K562 (cell line): ENCODE measurements around the gene FAM83F. TPM values are rescaled to one million over a fixed set of nuclear protein-coding genes. Genes with fewer than 3 reads are reported as not detected.

Experiments
- CBX3 ChIP-seq, 2 experiments: IDR thresholded peaks; 1 replicate in 1 of 2; 2 replicates in 1 of 2; pipeline ENCODE4 v1.6.1; 2012; ENCODE audit warnings: inconsistent platforms in 2 of 2, low read length in 2 of 2, borderline replicate concordance in 1 of 2, control low read depth in 1 of 2
- CBX8 ChIP-seq: fragments of 200-600 bp; sonication (generic); IDR thresholded peaks from 2 replicates; pipeline ENCODE4 v1.6.1; 2012; ENCODE audit warnings: borderline replicate concordance, mixed run types, low read depth, mild to moderate bottlenecking, moderate library complexity, mixed read lengths, low read length, control low read depth, inconsistent platforms; ENCODE audit not compliant: poor library complexity, severe bottlenecking; ENCODE audit errors: extremely low read depth
- DMBX1 ChIP-seq: fragments of 250-450 bp; sonication (Bioruptor Pico); IDR thresholded peaks from 2 replicates; pipeline ENCODE4 v1.8.0; 2022; ENCODE audit warnings: inconsistent platforms, mild to moderate bottlenecking, moderate library complexity, borderline replicate concordance
- E2F3 ChIP-seq: fragments of 250-450 bp; sonication (Bioruptor Pico); IDR thresholded peaks from 2 replicates; pipeline ENCODE4 v1.4.0; 2020; ENCODE audit warnings: mild to moderate bottlenecking
- GATA2 ChIP-seq: sonication (generic); formaldehyde crosslinking; IDR thresholded peaks from 2 replicates; pipeline ENCODE4 v1.4.0; 2020; ENCODE audit warnings: mild to moderate bottlenecking, missing genetic modification reagents
- ILK ChIP-seq: fragments of 450-650 bp; IDR thresholded peaks from 2 replicates; pipeline ENCODE4 v1.6.1; 2016; ENCODE audit warnings: missing genetic modification characterization, low read depth, mild to moderate bottlenecking, missing compliant biosample characterization, moderate library complexity, borderline replicate concordance
- MCM5 ChIP-seq: fragments of 450-650 bp; IDR thresholded peaks from 2 replicates; pipeline ENCODE4 v1.6.1; 2016; ENCODE audit warnings: low read depth
- NFIX ChIP-seq: fragments of 250-450 bp; sonication (Bioruptor Pico); IDR thresholded peaks from 2 replicates; pipeline ENCODE4 v1.4.0; 2020; ENCODE audit warnings: low read depth, mild to moderate bottlenecking, moderate library complexity
- PHF8 ChIP-seq: fragments of 200-600 bp; sonication (generic); IDR thresholded peaks from 2 replicates; pipeline ENCODE4 v1.6.1; 2012; ENCODE audit warnings: mixed run types, mild to moderate bottlenecking, inconsistent platforms, low read length, moderate library complexity, borderline replicate concordance
- POLR2AphosphoS2 ChIP-seq: IDR thresholded peaks from 2 replicates; pipeline ENCODE4 v1.6.1; 2012; ENCODE audit warnings: low read length, improper control_type of control experiment
- POLR2AphosphoS5 ChIP-seq: IDR thresholded peaks from 2 replicates; pipeline ENCODE4 v1.6.1; 2011; ENCODE audit warnings: mild to moderate bottlenecking, low read depth, low read length, moderate library complexity; ENCODE audit not compliant: control insufficient read depth, insufficient read depth
- RHOXF2B ChIP-seq: fragments of 250-450 bp; sonication (Bioruptor Pico); conservative IDR thresholded peaks from 2 replicates; pipeline ENCODE4 v1.5.1; 2021
- SIX5 ChIP-seq, 2 experiments: IDR thresholded peaks; 2 replicates each; pipeline ENCODE4 v1.6.1; 2011; ENCODE audit warnings: low read length in 2 of 2, borderline replicate concordance in 1 of 2, low read depth in 1 of 2, mild to moderate bottlenecking in 1 of 2, moderate library complexity in 1 of 2; ENCODE audit not compliant: insufficient read depth in 1 of 2
- SP2 ChIP-seq: IDR thresholded peaks from 2 replicates; pipeline ENCODE4 v1.6.1; 2011; ENCODE audit warnings: mild to moderate bottlenecking, low read depth, low read length, moderate library complexity; ENCODE audit not compliant: poor library complexity, severe bottlenecking; ENCODE audit errors: extremely low read depth
- TAF15 ChIP-seq: fragments of 200-400 bp; formaldehyde crosslinking; IDR thresholded peaks from 2 replicates; pipeline ENCODE4 v1.6.1; 2017; ENCODE audit warnings: mild to moderate bottlenecking, low read depth, low read length, moderate library complexity
- TGIF2 ChIP-seq: sonication (generic); formaldehyde crosslinking; IDR thresholded peaks from 2 replicates; pipeline ENCODE4 v1.8.1; 2022; ENCODE audit warnings: mild to moderate bottlenecking, missing genetic modification reagents, moderate library complexity
- ZNF143 ChIP-seq: sonication (generic); formaldehyde crosslinking; IDR thresholded peaks from 2 replicates; pipeline ENCODE4 v1.9.0; 2022; ENCODE audit warnings: mild to moderate bottlenecking, missing genetic modification reagents
- ZNF324 ChIP-seq: fragments of 250-450 bp; sonication (Bioruptor Pico); IDR thresholded peaks from 2 replicates; pipeline ENCODE4 v1.4.0; 2020; ENCODE audit warnings: mild to moderate bottlenecking
- polyA plus RNA-seq, 8 experiments: library from polyadenylated mRNA; depleted of rRNA in 4 of 8; stranded (reverse) in 5 of 8; unstranded in 3 of 8; fragments of >200 nt; fragmentation: Nextera tagmentation in 2 of 8; fragmentation: Illumina TruSeq in 1 of 8; extraction: Ambion mirVana in 2 of 8; extraction: Trizol in 1 of 8; gene quantifications; 2 replicates each; pipeline versions ENCODE4 v1.2.1 to v1.2.3, GENCODE V29; 2011 to 2014; ENCODE audit warnings: inconsistent platforms in 1 of 8, missing spikeins in 1 of 8
- total RNA-seq, 7 experiments: library from RNA; depleted of rRNA in 6 of 7; stranded (reverse); fragments of >200 nt in 6 of 7; fragmentation: Illumina TruSeq in 2 of 7; extraction: Trizol in 2 of 7; gene quantifications; 2 replicates each; pipeline versions ENCODE4 v1.2.1 to v1.2.3, GENCODE V29; 2011 to 2021; ENCODE audit warnings: low replicate concordance in 1 of 7
- TF ChIP-seq, protein P1 (sequence below): sonication (generic); formaldehyde crosslinking; IDR thresholded peaks from 2 replicates; pipeline ENCODE4 v1.8.1; 2023; ENCODE audit warnings: mild to moderate bottlenecking, missing genetic modification reagents
- TF ChIP-seq, protein P2 (sequence below), 3 experiments: fragments of 200-800 bp in 1 of 3; fragments of 250-450 bp in 1 of 3; fragments of 450-650 bp in 1 of 3; sonication (Bioruptor Pico) in 1 of 3; sonication (Bioruptor generic) in 1 of 3; formaldehyde crosslinking in 1 of 3; IDR thresholded peaks; 2 replicates each; pipeline versions ENCODE4 v1.6.1 to v1.8.0; 2016 to 2022; ENCODE audit warnings: mild to moderate bottlenecking in 2 of 3, missing genetic modification characterization in 2 of 3, missing compliant biosample characterization in 1 of 3, moderate library complexity in 1 of 3

Gene FAM83F
- total and polyA plus RNA-seq, 9 of the 15 experiments (the other 6 are each of a cell fraction or from before 2014, with no cell fraction given), result under 0.01 to 0.13 (median 0.04) TPM; not detected in 1

DNA sequence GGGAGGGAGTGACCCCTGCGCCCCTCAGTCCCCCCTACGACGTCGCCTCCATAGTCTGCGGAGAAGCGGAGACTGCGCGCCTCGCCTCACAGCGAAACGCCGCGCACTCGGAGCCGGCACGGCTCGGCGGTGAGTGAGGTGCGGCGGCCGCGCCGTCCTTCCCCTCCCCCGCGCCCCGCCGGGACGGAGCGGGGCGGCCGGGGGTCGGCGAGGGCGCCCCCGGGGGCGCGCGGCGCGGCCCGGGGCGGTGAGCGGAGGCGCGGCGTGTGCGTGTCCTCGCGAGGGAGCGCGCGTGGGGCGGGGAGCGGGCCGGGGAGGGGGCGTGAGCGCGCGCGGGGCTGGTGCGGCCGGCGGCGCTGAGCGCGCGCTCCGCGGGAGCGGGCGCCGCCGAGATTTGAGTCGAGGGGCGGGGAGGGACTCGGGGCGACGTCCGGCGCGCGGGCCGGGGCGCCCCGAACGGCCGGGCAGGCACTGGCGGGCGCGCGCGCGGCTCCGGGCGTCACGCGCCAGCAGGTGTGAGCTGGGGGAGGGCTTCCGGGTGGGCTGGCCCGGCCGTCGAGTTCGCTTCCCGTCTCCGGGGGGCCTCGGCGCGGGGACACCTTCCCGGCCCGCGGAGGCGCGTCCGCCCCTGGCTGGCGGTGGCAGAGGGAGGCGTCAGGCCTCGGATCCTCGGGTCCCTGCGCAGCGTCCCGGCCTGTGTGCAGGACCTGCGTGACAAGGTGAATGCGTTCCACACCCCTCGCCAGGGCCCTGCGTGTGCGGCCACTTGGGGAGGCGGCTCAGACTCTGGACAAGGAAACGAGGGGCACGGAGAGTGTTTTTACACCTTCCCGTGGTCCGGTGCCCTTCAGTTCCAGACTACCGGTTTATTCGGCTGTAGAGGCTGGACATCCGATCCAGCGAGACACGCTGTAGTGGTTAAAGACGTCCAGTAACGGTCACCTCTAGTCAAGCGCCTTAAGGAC lies 50.4 kb downstream of the FAM83F start (continued):
- TF ChIP-seq NFIX (CRISPR knock-in tag), result no peak
- no peak for TF ChIP-seq RHOXF2B (CRISPR knock-in tag)
- TF ChIP-seq TAF15, result no peak
- TF ChIP-seq GATA2 (CRISPR knock-in tag), result no peak
- TF ChIP-seq POLR2AphosphoS2, result no peak
- no peak for TF ChIP-seq CBX3 (IDR thresholded peaks at IDR 0.05; ENCODE audit: borderline replicate concordance in 1 of 2, low read length in 2 of 2)
- peak; percentile 55; the same call in 1 of the 2 replicates for TF ChIP-seq PHF8
- no peak for TF ChIP-seq ZNF143 (CRISPR knock-in tag)
- TF ChIP-seq, protein P1, sequence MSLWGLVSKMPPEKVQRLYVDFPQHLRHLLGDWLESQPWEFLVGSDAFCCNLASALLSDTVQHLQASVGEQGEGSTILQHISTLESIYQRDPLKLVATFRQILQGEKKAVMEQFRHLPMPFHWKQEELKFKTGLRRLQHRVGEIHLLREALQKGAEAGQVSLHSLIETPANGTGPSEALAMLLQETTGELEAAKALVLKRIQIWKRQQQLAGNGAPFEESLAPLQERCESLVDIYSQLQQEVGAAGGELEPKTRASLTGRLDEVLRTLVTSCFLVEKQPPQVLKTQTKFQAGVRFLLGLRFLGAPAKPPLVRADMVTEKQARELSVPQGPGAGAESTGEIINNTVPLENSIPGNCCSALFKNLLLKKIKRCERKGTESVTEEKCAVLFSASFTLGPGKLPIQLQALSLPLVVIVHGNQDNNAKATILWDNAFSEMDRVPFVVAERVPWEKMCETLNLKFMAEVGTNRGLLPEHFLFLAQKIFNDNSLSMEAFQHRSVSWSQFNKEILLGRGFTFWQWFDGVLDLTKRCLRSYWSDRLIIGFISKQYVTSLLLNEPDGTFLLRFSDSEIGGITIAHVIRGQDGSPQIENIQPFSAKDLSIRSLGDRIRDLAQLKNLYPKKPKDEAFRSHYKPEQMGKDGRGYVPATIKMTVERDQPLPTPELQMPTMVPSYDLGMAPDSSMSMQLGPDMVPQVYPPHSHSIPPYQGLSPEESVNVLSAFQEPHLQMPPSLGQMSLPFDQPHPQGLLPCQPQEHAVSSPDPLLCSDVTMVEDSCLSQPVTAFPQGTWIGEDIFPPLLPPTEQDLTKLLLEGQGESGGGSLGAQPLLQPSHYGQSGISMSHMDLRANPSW (CRISPR knock-in tag), result no peak
- no peak for TF ChIP-seq POLR2AphosphoS5
- no peak for TF ChIP-seq SIX5 (IDR thresholded peaks at IDR 0.05; ENCODE audit: borderline replicate concordance in 1 of 2, insufficient read depth in 1 of 2, low read depth in 1 of 2, low read length in 2 of 2)
- no peak for TF ChIP-seq TGIF2
- TF ChIP-seq MCM5, result no peak
- no peak for TF ChIP-seq SP2
- TF ChIP-seq, protein P2, sequence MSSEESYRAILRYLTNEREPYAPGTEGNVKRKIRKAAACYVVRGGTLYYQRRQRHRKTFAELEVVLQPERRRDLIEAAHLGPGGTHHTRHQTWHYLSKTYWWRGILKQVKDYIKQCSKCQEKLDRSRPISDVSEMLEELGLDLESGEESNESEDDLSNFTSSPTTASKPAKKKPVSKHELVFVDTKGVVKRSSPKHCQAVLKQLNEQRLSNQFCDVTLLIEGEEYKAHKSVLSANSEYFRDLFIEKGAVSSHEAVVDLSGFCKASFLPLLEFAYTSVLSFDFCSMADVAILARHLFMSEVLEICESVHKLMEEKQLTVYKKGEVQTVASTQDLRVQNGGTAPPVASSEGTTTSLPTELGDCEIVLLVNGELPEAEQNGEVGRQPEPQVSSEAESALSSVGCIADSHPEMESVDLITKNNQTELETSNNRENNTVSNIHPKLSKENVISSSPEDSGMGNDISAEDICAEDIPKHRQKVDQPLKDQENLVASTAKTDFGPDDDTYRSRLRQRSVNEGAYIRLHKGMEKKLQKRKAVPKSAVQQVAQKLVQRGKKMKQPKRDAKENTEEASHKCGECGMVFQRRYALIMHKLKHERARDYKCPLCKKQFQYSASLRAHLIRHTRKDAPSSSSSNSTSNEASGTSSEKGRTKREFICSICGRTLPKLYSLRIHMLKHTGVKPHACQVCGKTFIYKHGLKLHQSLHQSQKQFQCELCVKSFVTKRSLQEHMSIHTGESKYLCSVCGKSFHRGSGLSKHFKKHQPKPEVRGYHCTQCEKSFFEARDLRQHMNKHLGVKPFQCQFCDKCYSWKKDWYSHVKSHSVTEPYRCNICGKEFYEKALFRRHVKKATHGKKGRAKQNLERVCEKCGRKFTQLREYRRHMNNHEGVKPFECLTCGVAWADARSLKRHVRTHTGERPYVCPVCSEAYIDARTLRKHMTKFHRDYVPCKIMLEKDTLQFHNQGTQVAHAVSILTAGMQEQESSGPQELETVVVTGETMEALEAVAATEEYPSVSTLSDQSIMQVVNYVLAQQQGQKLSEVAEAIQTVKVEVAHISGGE (CRISPR knock-in tag; IDR thresholded peaks at IDR 0.05), result peak in 2 of 3 experiments; percentile 63 to 76; a peak in 3 of 6 replicates
- TF ChIP-seq ZNF324 (CRISPR knock-in tag), result no peak
- no peak for TF ChIP-seq E2F3
- TF ChIP-seq CBX8, result no peak
- no peak for TF ChIP-seq ILK (tag)
- TF ChIP-seq DMBX1 (CRISPR knock-in tag), result no peak
